ENCODE measurements around the gene ASF1A. TPM values are rescaled to one million over a fixed set of nuclear protein-coding genes. Genes with fewer than 3 reads are reported as not detected.

ASF1A gene
- total and polyA plus RNA-seq, 2 donors from 2014 or later, result 15.1 TPM

DNA sequence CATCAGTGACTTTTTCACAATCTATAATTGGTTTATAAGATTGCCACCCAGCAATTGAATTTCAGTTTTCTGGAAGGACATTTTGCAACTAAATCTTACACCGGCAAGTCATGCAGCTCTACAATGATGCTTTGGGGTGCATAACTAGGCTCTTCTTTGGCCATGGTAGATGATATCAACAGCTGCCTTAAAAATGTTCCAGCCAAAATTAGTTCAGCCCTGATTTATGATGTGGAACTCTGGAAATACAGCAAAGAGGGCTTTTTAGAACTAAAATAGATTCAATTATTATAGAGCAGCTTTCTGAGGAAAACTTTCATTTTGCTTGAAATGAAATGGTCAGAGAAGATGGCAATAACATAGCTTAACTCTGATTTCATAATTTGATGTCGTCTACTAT, 59.4 kb downstream of the ASF1A start:
- intact Hi-C loops (cut with DNase I), result no loop called here
- no peak for FAIRE-seq
- no peak for DNase-seq

More for the DNA sequence above, 59.4 kb downstream of the ASF1A start:
- TF ChIP-seq, protein P1, sequence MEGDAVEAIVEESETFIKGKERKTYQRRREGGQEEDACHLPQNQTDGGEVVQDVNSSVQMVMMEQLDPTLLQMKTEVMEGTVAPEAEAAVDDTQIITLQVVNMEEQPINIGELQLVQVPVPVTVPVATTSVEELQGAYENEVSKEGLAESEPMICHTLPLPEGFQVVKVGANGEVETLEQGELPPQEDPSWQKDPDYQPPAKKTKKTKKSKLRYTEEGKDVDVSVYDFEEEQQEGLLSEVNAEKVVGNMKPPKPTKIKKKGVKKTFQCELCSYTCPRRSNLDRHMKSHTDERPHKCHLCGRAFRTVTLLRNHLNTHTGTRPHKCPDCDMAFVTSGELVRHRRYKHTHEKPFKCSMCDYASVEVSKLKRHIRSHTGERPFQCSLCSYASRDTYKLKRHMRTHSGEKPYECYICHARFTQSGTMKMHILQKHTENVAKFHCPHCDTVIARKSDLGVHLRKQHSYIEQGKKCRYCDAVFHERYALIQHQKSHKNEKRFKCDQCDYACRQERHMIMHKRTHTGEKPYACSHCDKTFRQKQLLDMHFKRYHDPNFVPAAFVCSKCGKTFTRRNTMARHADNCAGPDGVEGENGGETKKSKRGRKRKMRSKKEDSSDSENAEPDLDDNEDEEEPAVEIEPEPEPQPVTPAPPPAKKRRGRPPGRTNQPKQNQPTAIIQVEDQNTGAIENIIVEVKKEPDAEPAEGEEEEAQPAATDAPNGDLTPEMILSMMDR (IDR thresholded peaks at IDR 0.05; ENCODE audit: borderline replicate concordance, extremely low read depth, insufficient read depth), result no peak
- Histone ChIP-seq H3K4me3 (ENCODE audit: low read length in 3 of 3) (no peak overlapping the region), H3K4me1 (ENCODE audit: control insufficient read depth in 2 of 3, insufficient read depth in 2 of 3, low read depth in 1 of 3, low read length in 3 of 3) (no peaks in the 10 kb centered on the region), H3K27ac (ENCODE audit: low read depth in 2 of 2, low read length in 2 of 2) (no peak overlapping the region), H3K36me3 (ENCODE audit: control insufficient read depth in 2 of 3, insufficient read depth in 3 of 3, low read length in 3 of 3) (no peaks in the 10 kb centered on the region), H3K27me3 (ENCODE audit: control insufficient read depth, insufficient read depth, low read length) (no peaks in the 10 kb centered on the region), H3K9ac (ENCODE audit: low read length in 3 of 3) (no peak overlapping the region), H3K9me3 (ENCODE audit: control insufficient read depth in 2 of 3, insufficient read depth in 1 of 3, low read length in 3 of 3) (no peaks in the 10 kb centered on the region)

Other genes with a start within 250 kb of the ASF1A start
- 12.9 TPM for gene CEP85L, start 242.6 kb upstream of the ASF1A start, total RNA-seq
- gene CEP85L, start 242.6 kb upstream of the ASF1A start, polyA plus RNA-seq (ENCODE audit: insufficient read depth, low read depth, low replicate concordance), result 0.84 TPM
- gene MCM9, start 41.0 kb downstream of the ASF1A start, total RNA-seq, result 25.9 TPM
- gene MCM9, start 41.0 kb downstream of the ASF1A start, polyA plus RNA-seq (ENCODE audit: insufficient read depth, low read depth, low replicate concordance), result 4.8 TPM
- 3.4 TPM for gene FAM184A, start 184.5 kb downstream of the ASF1A start, total RNA-seq
- gene FAM184A, start 184.5 kb downstream of the ASF1A start, polyA plus RNA-seq (ENCODE audit: insufficient read depth, low read depth, low replicate concordance), result 9.0 TPM